Upper lobe of right lung (tissue), 1 donor: ENCODE data around the gene RWDD4. TPM values are rescaled to one million over a fixed set of nuclear protein-coding genes. Genes with fewer than 3 reads are reported as not detected.

Source experiments
- ATAC-seq: fragments of 200-7000 bp; cut with Tn5 transposase; one replicate; pipeline ENCODE4 v1.9.1; 2020; ENCODE audit warnings: mild to moderate bottlenecking, moderate library complexity
- DNase-seq: peaks from one replicate; pipeline ENCODE4 v3.0.0-alpha.2; 2020
- H3K27ac ChIP-seq: fragments of 200-600 bp; one replicate; pipeline ENCODE4 v1.8.0; 2022
- H3K27me3 ChIP-seq: fragments of 200-600 bp; one replicate; pipeline ENCODE4 v1.8.0; 2022; ENCODE audit warnings: mild to moderate bottlenecking
- H3K36me3 ChIP-seq: fragments of 200-600 bp; one replicate; pipeline ENCODE4 v1.8.0; 2022
- H3K4me1 ChIP-seq: fragments of 200-600 bp; one replicate; pipeline ENCODE4 v1.8.0; 2022
- H3K4me3 ChIP-seq: fragments of 200-600 bp; one replicate; pipeline ENCODE4 v1.8.0; 2022; ENCODE audit warnings: mild to moderate bottlenecking
- H3K9me3 ChIP-seq: fragments of 200-600 bp; one replicate; pipeline ENCODE4 v1.8.0; 2022
- intact Hi-C: fragments of 100-400 bp; cut with DNase I; formaldehyde crosslinking; loops from one replicate; pipeline ENCODE4 v1.11.0; 2022
- long read RNA-seq: library from polyadenylated mRNA; unstranded; transcript quantifications from one replicate; pipeline ENCODE4 v2.0.0, GENCODE V29; 2021
- total RNA-seq: library from RNA; stranded (reverse); fragmentation: NEBNext Ultra II Directional; extraction: Animal tissue kit (Norgen Biotek cat#: 25700); gene quantifications from one replicate; pipeline ENCODE4 v1.2.1, GENCODE V29; 2021
- TF ChIP-seq, protein P1 (sequence below): fragments of 200-600 bp; IDR thresholded peaks from one replicate; pipeline ENCODE4 v1.8.0; 2022; ENCODE audit warnings: antibody characterized with exemption
- donor health status: DM: no; HTN: yes; CAD: no; lungs with severe emphysema.

The RWDD4 gene
- total RNA-seq, result 15.7 TPM
- long read RNA-seq, transcript RWDD4-202 (7 exons, 2,590 nt), result major isoform, 24 of 32 reads
- long read RNA-seq, partial matches to known transcripts, result 0 of 32 reads
- long read RNA-seq, other reads (novel, unspliced or antisense), result 8 of 32 reads

GRCh38 chr4:183659029-183659871, at the start of gene RWDD4, which contains the start of gene TRAPPC11:
RWDD4 (minus strand) TSS chr4:183659185; CDS start chr4:183658952, 233 bp downstream.
TRAPPC11 (plus strand) TSS chr4:183659293; CDS start chr4:183663868, 4,575 bp downstream.
- Histone ChIP-seq H3K4me1 (peaks cover 21% of the 10 kb centered on the region), H3K36me3 (peaks cover 9% of the 10 kb centered on the region), H3K27me3 (no peaks in the 10 kb centered on the region), H3K4me3 (peak within 1 kb of the TSS; percentile 90), H3K27ac (peak within 1 kb of the TSS; percentile 93), H3K9me3 (no peaks in the 10 kb centered on the region)
- peak; percentile 99 for DNase-seq
- ATAC-seq, result peak; percentile 100
- intact Hi-C loops, result no loop called here
- TF ChIP-seq, protein P1, sequence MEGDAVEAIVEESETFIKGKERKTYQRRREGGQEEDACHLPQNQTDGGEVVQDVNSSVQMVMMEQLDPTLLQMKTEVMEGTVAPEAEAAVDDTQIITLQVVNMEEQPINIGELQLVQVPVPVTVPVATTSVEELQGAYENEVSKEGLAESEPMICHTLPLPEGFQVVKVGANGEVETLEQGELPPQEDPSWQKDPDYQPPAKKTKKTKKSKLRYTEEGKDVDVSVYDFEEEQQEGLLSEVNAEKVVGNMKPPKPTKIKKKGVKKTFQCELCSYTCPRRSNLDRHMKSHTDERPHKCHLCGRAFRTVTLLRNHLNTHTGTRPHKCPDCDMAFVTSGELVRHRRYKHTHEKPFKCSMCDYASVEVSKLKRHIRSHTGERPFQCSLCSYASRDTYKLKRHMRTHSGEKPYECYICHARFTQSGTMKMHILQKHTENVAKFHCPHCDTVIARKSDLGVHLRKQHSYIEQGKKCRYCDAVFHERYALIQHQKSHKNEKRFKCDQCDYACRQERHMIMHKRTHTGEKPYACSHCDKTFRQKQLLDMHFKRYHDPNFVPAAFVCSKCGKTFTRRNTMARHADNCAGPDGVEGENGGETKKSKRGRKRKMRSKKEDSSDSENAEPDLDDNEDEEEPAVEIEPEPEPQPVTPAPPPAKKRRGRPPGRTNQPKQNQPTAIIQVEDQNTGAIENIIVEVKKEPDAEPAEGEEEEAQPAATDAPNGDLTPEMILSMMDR, result peak; percentile 47

DNA sequence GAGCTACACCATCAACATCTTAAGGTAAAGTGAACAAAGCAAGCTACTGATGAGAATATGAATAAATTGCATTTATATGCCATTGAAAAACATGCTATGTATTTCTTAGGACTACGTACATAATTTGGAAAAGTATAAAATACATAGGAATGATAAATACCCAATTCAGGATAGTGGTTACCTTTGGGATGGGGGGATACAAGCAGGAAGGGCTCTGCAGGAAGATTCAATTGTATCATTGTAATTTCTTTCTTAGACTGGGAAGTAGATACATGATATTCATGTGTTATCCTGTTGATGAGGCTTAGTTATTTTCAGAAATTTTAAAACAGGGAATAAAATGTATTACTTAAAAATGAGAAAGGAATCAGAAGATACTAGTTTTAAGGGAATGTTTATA, 43.5 kb upstream of the RWDD4 start:
- H3K36me3 ChIP-seq, result peaks cover 82% of the 10 kb centered on the region
- no peak overlapping the region for H3K27ac ChIP-seq
- ATAC-seq, result no peak
- no peak overlapping the region for H3K4me3 ChIP-seq
- intact Hi-C loops, result no loop called here
- H3K4me1 ChIP-seq, result peaks cover 3% of the 10 kb centered on the region
- TF ChIP-seq, protein P1, result no peak
- H3K27me3 ChIP-seq, result no peaks in the 10 kb centered on the region
- DNase-seq, result no peak
- H3K9me3 ChIP-seq, result no peaks in the 10 kb centered on the region

DNA sequence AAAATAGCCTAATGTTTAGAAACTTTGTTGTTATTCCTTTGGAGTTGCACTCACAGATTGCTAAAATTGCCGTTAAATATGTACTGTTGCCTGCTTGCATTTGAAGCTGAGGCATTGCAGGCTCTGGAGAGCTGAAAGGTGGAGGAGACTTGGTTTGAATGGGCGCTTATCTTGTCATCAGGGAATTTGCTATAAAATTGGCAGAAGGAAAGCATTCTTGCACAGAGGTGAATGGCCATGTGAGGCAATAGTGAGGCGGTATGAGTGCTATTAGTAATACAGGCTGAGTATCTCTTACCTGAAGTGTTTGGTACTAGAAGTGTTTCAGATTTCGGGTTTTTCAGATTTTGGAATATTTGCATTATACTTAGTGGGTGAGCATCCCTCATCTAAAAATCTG, 41.4 kb upstream of the RWDD4 start:
- Histone ChIP-seq H3K27ac (no peak overlapping the region), H3K4me1 (peaks cover 3% of the 10 kb centered on the region), H3K4me3 (no peak overlapping the region), H3K27me3 (no peaks in the 10 kb centered on the region), H3K9me3 (no peaks in the 10 kb centered on the region), H3K36me3 (peaks cover 90% of the 10 kb centered on the region)
- TF ChIP-seq, protein P1, result no peak
- DNase-seq (no peak), ATAC-seq (peak; percentile 39)
- intact Hi-C loops, result no loop called here

- Histone ChIP-seq H3K36me3 (peaks cover 98% of the 10 kb centered on the region), H3K4me1 (peaks cover 3% of the 10 kb centered on the region), H3K27ac (no peak overlapping the region), H3K4me3 (no peak overlapping the region), H3K27me3 (no peaks in the 10 kb centered on the region), H3K9me3 (no peaks in the 10 kb centered on the region)
- DNase-seq, result no peak
- TF ChIP-seq, protein P1, result no peak
- ATAC-seq, result no peak
- intact Hi-C loops, result no loop called here
These were observed 39.9 kb upstream of the RWDD4 start for GRCh38 chr4:183698909-183699308.

DNA sequence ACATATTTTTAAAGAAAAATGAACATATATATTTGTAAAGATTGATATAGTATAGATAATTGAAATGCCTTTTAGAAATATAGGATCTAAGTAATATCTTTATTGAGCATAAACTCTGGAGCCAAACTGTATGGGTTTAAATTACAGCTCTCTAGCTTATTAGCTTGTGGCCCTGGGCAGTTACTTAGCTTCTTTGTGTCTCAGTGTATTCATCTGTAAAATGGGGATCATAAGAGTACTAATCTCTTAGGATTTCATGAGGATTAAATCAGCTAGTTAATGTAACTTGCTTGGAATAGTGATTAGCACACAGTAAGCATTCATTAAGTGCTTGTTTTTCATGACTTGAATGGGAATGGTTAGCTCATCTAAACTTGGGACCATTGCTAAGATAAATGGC, 32.9 kb upstream of the RWDD4 start:
- H3K36me3 ChIP-seq, result peaks cover 79% of the 10 kb centered on the region
- no peak for DNase-seq
- H3K9me3 ChIP-seq, result no peaks in the 10 kb centered on the region
- no peak overlapping the region for H3K27ac ChIP-seq
- H3K4me3 ChIP-seq, result no peak overlapping the region
- TF ChIP-seq, protein P1, result no peak
- intact Hi-C loops, result no loop called here
- no peaks in the 10 kb centered on the region for H3K27me3 ChIP-seq
- ATAC-seq, result no peak
- no peaks in the 10 kb centered on the region for H3K4me1 ChIP-seq
